Renal pelvis (tissue), 12 donors: ENCODE results near the gene ATP6V0E2. TPM values are rescaled to one million over a fixed set of nuclear protein-coding genes. Genes with fewer than 3 reads are reported as not detected.
"Not testable (repeated sequence)": the region's sequence is repeated elsewhere in the genome, so short reads cannot be mapped to it uniquely, and the experiment has no call there.

Source experiments
- DNase-seq: peaks from one replicate; pipeline ENCODE4 v3.0.0-alpha.2; 2013
- long read RNA-seq, 16 experiments: transcript quantifications; one replicate each; lab custom pipeline, GENCODE V29; 2026
- polyA plus RNA-seq, 3 donors: library from polyadenylated mRNA; unstranded; fragments of 120-200 nt; gene quantifications; one replicate each; pipeline ENCODE4 v1.2.1, GENCODE V29; 2013; ENCODE audit not compliant: insufficient read length in 3 of 3

ATP6V0E2 gene
- polyA plus RNA-seq: 10 to 100 TPM; 26.1 to 32.2 (median 30.0) TPM
- long read RNA-seq, donor 1, transcript ATP6V0E2-203 (4 exons, 2,722 nt): major isoform, 14 of 14 reads
- long read RNA-seq, donor 1, partial matches to known transcripts: 0 of 14 reads
- long read RNA-seq, donor 1, other reads (novel, unspliced or antisense): 0 of 14 reads
- long read RNA-seq, donor 2, transcript ATP6V0E2-203 (4 exons, 2,722 nt): major isoform, 20 of 20 reads
- long read RNA-seq, donor 2, partial matches to known transcripts: 0 of 20 reads
- long read RNA-seq, donor 2, other reads (novel, unspliced or antisense): 0 of 20 reads
- long read RNA-seq, donor 3, transcript ATP6V0E2-203 (4 exons, 2,722 nt): major isoform, 18 of 19 reads
- long read RNA-seq, donor 3, partial matches to known transcripts: 0 of 19 reads
- long read RNA-seq, donor 3, other reads (novel, unspliced or antisense): 0 of 19 reads
- long read RNA-seq, donor 4, transcript ATP6V0E2-203 (4 exons, 2,722 nt): major isoform, 19 of 20 reads
- long read RNA-seq, donor 4, partial matches to known transcripts: 0 of 20 reads
- long read RNA-seq, donor 4, other reads (novel, unspliced or antisense): 0 of 20 reads
- long read RNA-seq, donor 5, transcript ATP6V0E2-203 (4 exons, 2,722 nt): major isoform, 14 of 14 reads
- long read RNA-seq, donor 5, partial matches to known transcripts: 0 of 14 reads
- long read RNA-seq, donor 5, other reads (novel, unspliced or antisense): 0 of 14 reads
- long read RNA-seq, donor 6, transcript ATP6V0E2-203 (4 exons, 2,722 nt): major isoform, 18 of 18 reads
- long read RNA-seq, donor 6, partial matches to known transcripts: 0 of 18 reads
- long read RNA-seq, donor 6, other reads (novel, unspliced or antisense): 0 of 18 reads
- long read RNA-seq, donor 7, transcript ATP6V0E2-203 (4 exons, 2,722 nt): major isoform, 20 of 24 reads
- long read RNA-seq, donor 7, partial matches to known transcripts: 0 of 24 reads
- long read RNA-seq, donor 7, other reads (novel, unspliced or antisense): 0 of 24 reads
- long read RNA-seq, donor 8, transcript ATP6V0E2-203 (4 exons, 2,722 nt): major isoform, 9 of 10 reads
- long read RNA-seq, donor 8, partial matches to known transcripts: 0 of 10 reads
- long read RNA-seq, donor 8, other reads (novel, unspliced or antisense): 0 of 10 reads
- long read RNA-seq, donor 9, transcript ATP6V0E2-203 (4 exons, 2,722 nt): major isoform, 30 of 31 reads
- long read RNA-seq, donor 9, partial matches to known transcripts: 0 of 31 reads
- long read RNA-seq, donor 9, other reads (novel, unspliced or antisense): 0 of 31 reads
- long read RNA-seq, donor 10, transcript ATP6V0E2-203 (4 exons, 2,722 nt): major isoform, 13 of 15 reads
- long read RNA-seq, donor 10, partial matches to known transcripts: 0 of 15 reads
- long read RNA-seq, donor 10, other reads (novel, unspliced or antisense): 0 of 15 reads
- long read RNA-seq, donor 11, transcript ATP6V0E2-203 (4 exons, 2,722 nt): major isoform, 15 of 16 reads
- long read RNA-seq, donor 11, partial matches to known transcripts: 0 of 16 reads
- long read RNA-seq, donor 11, other reads (novel, unspliced or antisense): 0 of 16 reads
- long read RNA-seq, donor 12, transcript ATP6V0E2-203 (4 exons, 2,722 nt): major isoform, 14 of 15 reads
- long read RNA-seq, donor 12, partial matches to known transcripts: 0 of 15 reads
- long read RNA-seq, donor 12, other reads (novel, unspliced or antisense): 0 of 15 reads
- long read RNA-seq, donor 13, transcript ATP6V0E2-203 (4 exons, 2,722 nt): major isoform, 5 of 6 reads
- long read RNA-seq, donor 13, partial matches to known transcripts: 0 of 6 reads
- long read RNA-seq, donor 13, other reads (novel, unspliced or antisense): 0 of 6 reads
- long read RNA-seq, donor 14, transcript ATP6V0E2-203 (4 exons, 2,722 nt): major isoform, 16 of 17 reads
- long read RNA-seq, donor 14, partial matches to known transcripts: 0 of 17 reads
- long read RNA-seq, donor 14, other reads (novel, unspliced or antisense): 0 of 17 reads
- long read RNA-seq, donor 15, transcript ATP6V0E2-203 (4 exons, 2,722 nt): major isoform, 16 of 16 reads
- long read RNA-seq, donor 15, partial matches to known transcripts: 0 of 16 reads
- long read RNA-seq, donor 15, other reads (novel, unspliced or antisense): 0 of 16 reads
- long read RNA-seq, donor 16, transcript ATP6V0E2-203 (4 exons, 2,722 nt): major isoform, 20 of 38 reads
- long read RNA-seq, donor 16, partial matches to known transcripts: 16 of 38 reads
- long read RNA-seq, donor 16, other reads (novel, unspliced or antisense): 0 of 38 reads

DNA sequence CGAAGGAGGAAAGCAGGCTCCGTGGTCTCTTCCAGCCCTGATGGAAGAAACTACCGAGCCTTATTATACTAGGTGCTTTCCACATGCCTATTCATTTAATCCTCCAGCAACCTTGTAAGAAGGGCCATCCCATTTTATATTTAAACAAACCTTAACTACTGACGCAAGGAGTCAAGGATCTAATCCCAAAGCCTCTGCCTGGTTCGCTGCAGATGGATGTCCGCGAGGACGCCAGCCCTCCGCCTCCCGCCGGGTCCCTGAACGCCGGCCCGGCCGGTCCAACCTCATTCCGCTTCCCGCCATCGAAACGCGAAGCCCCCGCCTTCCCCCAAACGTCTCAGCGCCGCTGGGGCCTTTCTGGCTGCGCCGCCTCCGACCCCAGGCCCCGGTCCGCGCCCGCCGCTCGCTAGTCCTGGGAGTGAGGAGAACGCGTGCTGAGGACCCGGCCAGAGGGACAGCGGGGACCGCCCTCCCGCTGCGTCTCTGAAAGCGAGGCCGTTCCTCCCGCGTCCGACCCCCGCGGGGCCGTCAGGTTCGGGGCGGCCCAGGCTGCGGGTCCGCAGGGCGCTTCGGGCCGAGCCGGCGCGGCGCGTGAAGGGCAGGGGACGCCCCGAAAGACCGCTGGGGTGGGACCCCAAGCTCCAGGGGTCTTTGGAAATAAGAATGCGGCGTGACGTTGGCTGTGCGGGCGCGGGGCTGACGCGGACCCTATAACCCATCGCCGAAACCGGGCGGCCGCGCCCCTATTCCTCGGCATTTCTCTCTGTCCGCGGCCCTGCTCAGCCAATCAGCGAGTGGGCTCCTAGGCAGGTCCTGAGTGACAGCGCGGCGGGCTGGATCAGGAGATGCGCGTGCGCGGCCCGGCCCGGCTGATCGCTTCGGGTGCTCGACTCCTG lies at the start of gene ATP6V0E2:
TSS of gene ATP6V0E2 (plus strand) at position 896 of the 896 bp plus-strand sequence. CDS start 97 bp downstream, outside the sequence.
- DNase-seq: peak; percentile 93

DNA sequence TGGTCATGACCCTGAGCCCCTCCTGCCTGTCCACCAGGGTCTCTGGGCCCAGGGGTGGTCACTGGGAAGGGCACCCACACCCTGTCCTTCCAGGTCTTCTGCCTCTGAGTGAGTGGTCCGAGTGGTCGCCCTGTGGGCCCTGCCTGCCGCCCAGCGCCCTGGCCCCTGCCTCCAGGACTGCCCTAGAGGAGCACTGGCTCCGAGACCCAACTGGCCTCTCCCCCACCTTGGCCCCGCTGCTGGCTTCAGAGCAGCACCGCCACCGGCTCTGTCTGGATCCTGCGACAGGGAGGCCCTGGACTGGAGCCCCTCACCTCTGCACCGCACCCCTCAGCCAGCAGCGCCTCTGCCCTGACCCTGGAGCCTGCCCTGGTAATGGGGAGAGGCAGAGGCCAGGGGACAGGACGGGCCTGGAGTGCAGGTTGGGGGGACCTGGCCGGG lies 49.4 kb upstream of the ATP6V0E2 start:
- DNase-seq: no peak

DNA sequence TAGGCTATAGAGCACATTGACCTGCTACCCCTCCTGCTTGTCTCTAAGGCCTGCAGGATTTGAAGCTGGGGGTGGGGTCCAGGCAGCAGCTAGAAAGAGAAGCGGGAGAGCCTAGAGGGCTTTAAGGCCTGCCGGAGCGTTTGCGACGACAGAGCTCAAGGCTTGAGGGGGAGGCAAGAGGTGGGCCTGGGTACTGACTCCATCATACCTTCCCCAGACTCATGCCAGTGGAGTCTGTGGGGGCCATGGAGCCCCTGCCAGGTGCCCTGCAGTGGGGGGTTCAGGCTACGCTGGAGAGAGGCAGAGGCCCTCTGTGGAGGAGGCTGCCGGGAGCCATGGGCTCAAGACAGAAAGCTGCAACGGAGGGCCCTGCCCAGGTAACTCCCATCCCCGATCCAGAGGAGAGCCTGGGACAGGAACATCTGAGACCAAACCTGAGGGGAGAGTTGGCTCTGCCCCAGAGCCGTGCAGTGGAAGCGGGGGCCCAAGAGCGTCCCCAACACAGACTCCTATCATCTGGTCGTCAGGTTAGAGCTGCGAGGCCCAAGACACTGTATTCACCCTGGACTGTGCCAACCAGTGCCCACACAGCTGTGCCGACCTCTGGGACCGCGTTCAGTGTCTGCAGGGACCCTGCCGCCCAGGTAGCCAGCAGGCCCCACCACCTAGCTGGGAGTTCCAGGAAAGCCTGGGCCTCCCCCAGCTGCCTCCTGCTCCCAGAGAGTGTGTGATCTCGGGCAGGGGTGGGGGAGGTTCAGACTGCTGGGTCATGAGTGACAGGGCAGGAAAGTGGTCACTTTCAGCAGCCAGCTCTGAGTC lies 48.8 kb upstream of the ATP6V0E2 start:
- DNase-seq: no peak

DNA sequence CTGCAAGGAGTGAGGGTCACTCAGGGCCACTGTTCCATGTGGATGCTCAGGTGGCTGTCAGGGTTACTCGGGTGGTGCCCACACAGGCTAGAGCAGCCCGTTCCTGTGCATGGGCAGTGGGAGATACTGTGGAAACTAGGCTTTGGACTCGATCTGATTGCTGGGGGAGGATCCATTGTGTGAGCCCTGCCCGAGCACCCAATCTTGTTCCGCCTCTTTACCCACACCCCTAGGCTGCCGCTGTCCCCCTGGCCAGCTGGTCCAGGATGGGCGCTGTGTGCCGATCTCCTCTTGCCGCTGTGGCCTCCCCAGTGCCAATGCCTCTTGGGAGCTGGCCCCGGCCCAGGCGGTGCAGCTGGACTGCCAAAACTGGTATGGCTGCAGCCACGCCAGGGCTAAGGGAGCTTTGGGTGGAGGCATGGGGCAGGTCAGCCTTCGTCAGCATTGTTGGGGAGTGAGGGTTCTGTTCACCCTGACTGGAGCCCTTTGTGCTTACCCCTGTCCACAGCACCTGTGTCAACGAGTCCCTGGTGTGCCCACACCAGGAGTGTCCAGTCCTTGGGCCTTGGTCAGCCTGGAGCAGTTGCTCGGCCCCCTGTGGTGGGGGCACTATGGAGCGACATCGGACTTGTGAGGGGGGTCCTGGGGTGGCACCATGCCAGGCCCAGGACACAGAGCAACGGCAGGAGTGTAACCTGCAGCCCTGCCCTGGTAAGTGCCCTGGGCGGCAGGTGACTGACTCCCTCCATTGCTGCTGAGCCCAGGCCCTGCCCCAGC lies 48.0 kb upstream of the ATP6V0E2 start:
- no peak for DNase-seq

DNA sequence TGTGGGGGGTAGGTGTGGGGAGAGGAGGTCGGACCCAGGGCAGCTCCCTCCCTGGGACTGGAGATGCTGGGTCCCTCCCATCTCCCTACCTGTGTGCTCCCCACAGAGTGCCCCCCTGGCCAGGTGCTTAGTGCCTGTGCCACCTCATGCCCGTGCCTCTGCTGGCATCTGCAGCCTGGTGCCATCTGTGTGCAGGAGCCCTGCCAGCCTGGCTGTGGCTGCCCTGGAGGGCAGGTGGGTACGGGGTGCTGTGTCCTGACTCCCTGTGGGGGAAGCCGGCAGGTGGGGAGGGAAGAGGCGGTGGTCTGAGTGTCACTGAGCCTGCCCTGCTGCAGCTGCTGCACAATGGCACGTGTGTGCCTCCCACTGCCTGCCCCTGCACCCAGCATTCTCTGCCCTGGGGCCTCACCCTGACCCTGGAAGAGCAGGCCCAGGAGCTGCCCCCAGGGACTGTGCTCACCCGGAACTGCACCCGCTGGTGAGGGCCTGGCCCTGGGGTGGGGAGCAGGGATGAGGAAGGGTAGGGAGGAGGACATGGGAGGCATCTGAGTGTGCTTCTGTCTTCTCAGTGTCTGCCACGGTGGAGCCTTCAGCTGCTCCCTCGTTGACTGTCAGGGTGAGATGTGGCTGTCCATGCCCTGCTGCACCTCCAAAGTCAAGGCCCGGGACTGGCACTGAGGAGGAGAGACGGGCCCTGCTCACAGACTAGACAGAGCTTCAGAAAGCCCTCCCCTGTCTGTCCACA lies 47.3 kb upstream of the ATP6V0E2 start:
- no peak for DNase-seq

DNA sequence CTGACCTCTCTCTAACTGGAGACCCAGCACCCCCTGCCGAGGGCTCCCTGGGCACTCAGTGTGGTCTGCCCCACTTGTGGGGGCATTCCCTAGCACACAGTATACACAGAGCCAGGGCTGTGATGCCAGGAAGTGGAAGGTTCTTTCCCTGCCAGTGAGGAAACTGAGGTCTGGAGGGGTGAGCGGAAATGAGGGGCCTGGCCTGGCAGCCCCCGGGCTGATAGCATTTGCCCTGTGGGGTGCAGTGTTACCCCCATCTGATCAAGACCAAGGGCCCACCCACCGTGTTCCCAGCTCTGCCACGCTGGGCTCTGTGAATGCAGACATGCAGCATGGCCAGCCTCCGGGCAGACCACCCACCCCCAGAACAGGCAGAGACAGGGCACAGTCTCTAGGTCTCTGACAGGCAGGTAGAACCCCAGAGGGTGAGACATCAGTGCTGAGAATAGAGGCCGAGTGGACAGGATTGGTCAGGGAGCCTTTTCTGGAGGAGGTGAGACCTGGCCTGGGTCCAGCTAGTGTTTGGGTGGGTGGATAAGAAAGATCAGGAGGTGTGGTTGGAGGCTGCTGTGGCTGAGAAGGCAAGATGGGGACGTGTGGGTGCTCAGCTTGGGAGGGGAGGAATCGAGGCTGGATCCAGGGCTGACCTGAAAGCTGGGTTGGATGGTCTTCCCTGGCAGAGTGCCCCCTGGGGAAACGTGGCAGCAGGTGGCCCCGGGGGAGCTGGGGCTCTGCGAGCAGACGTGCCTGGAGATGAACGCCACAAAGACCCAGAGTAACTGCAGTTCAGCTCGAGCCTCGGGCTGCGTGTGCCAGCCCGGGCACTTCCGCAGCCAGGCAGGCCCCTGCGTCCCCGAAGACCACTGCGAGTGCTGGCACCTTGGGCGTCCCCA lies 46.4 kb upstream of the ATP6V0E2 start:
- no peak for DNase-seq

DNA sequence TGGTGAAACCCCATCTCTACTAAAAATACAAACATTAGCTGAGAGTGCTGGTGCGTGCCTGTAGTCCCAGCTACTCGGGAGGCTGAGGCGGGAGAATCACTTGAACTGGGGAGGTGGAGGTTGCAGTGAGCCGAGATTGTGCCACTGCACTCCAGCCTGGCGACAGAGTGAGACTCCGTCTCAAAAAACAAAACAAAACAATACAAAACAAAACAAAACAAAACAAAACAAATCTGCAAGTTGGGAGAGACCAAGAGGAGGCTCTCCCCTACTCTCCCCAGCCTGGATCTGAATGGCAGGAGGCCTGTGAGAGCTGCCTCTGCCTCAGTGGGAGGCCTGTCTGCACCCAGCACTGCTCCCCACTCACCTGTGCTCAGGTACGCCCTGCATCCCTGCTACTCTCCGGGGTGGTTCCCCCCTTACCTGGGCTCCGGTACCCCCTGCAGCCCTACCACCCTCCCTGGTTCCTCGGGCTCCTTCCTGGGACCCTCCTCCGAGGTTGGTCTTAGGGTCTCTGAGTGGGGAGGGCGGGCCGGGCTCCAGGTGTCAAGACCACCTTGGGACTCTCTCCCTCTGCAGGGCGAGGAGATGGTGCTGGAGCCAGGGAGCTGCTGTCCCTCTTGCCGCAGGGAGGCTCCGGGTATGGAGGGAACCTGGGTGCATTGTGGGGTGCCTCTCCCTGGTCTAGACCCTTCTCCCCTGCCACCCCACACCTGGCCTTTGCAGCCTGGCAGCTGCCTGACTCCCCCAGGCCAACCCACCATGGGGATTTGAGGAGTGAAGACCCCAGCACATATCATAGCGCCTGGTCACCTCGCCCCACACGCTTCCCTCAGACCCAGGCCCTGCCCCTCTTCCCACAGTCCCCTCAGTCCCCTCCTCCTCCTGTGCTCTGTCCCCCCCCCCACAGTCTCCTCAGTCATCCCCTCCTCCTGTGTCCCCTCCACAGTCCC lies 45.1 kb upstream of the ATP6V0E2 start:
- no peak for DNase-seq

DNA sequence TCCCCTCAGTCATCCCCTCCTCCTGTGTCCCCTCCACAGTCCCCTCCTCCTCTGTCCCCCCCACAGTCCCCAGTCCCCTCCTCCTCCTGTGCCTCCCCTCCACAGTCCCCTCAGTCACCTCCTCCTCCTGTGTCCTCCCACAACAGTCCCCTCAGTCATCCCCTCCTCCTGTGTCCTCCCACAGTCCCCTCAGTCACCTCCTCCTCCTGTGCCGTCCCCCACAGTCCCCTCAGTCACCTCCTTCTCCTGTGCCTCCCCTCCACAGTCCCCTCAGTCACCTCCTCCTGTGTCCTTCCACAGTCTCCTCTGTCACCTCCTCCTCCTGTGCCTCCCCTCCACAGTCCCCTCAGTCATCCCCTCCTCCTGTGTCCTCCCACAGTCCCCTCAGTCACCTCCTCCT lies 43.2 kb upstream of the ATP6V0E2 start:
- not testable (repeated sequence) for DNase-seq

DNA sequence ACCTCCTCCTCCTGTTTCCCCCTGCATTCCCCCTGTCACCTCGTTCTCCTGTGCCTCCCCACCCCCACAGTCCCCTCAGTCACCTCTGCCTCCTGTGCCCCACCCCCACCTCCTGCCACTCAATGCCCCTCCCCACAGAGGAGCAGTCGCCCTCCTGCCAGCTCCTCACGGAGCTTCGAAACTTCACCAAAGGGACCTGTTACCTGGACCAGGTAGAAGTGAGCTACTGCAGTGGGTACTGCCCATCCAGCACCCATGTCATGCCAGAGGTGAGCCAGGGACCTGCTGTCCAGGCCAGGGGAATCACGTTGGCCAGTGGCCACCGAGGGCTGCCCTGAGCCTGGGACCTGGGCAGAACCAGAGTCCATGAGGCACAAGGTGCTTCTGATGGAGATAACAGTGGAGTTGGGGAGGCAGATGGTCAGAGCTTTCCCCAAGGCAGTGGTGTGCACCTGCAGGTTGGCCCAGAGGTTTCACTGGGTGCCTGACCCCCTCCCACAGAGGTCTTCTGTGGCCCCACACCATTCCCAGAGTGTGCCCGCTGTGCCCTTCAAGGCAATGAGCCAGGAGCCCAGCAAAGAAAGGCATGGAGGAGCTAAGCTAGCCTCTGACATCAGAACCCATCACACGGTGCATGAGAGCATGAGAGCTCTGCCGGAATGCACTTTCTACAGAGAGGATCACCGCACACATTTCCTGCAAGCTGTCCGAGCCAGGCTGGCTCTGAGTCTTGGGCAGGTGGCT lies 42.6 kb upstream of the ATP6V0E2 start:
- DNase-seq: peak; percentile 42

DNA sequence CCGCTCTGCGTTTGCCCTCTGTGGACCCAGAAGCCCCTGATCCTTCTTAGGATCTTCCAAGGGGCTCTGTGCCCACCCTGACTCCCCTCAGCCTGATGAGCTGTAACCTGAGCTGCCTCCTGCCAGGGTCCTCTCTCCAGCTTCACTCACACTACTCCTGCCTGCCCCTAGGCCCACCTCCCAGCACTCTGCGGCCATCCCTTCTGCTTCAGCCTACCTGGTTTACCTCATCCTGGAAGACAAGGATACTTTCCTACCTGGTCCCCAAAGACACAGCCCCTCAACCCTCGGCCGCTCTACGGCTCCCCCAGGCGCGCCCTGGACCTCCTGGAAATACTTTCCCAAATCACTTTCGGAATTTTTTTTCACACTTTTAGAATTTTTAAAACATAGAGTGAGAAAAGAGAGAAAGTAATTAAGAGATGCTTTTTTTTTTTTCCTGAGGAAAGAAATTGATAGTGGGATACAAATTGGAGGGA lies 42.0 kb upstream of the ATP6V0E2 start:
- no peak for DNase-seq

DNA sequence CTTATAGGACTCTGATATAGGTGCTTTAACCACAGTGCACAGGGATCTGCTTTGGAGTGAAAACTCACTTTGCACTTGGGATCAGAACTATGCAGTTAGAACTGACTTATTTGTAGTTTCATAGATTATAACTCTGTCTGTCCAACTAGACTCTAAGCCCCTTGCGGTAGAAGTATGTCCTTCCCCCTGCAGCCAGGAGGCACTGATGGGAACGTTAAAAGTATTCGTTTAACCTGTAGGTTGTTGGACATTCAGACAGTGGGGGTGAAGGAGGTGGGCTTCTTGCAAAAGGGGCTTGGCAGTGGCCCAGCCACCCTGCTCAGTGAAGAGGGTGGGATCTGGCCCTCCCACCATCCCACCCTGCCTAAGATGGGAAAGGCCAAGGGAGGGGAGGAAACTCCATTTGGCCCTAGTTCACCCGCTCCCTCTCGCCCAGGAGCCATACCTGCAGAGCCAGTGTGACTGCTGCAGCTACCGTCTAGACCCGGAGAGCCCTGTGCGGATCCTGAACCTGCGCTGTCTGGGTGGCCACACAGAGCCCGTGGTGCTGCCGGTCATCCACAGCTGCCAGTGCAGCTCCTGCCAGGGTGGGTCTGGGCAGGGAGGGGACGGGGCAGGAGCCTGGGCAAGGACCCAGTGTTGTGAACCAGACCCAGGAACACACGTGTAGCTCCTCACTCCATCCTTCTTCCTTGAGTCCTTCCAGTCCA lies 41.3 kb upstream of the ATP6V0E2 start:
- DNase-seq: no peak

DNA sequence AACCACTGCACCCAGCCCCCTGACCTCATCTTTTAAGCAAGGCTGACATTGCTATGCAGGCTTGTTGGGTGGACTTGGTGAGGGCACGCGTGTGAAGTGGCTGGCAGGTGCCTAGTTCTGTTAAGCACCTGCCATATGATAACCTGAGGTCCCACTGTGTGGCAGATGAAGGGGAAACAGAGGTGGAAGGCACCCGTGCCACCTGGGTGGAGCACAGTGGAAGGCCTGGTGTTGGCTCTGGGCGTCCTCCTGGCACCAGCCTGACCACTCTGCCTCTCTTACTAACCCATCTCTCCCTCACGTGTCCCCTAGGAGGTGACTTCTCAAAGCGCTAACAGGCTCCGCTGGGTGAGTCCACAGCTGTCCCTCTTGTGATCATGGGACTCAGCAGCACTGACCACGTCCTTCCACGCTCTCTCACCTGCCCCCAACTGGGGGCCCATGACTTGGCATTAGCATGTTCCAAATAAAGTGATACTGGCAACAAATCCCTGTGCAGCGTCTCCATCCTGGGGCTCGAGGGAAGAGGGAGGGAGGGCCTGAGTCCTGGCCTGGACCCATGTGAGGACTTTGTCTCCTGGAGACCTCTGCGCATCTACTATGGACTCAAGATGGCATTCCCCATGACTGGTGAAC lies 40.2 kb upstream of the ATP6V0E2 start:
- DNase-seq: no peak
